HepG2 (cell line): ENCODE results near the gene CYSRT1. TPM values are rescaled to one million over a fixed set of nuclear protein-coding genes. Genes with fewer than 3 reads are reported as not detected.

Experiments used
- FOXO1 ChIP-seq: sonication (generic); formaldehyde crosslinking; IDR thresholded peaks from 2 replicates; pipeline ENCODE4 v1.4.0; 2020; ENCODE audit warnings: missing genetic modification reagents
- GATA4 ChIP-seq: sonication (generic); IDR thresholded peaks from 2 replicates; pipeline ENCODE4 v1.6.1; 2016; ENCODE audit warnings: antibody characterized with exemption, low read depth, borderline replicate concordance
- ISX ChIP-seq: sonication (generic); formaldehyde crosslinking; conservative IDR thresholded peaks from 2 replicates; pipeline ENCODE4 v1.5.0; 2020; ENCODE audit warnings: missing genetic modification reagents
- KLF13 ChIP-seq: sonication (generic); formaldehyde crosslinking; IDR thresholded peaks from 2 replicates; pipeline ENCODE4 v1.4.0; 2020; ENCODE audit warnings: mild to moderate bottlenecking, missing genetic modification reagents
- NFYB ChIP-seq: sonication (generic); formaldehyde crosslinking; IDR thresholded peaks from 2 replicates; pipeline ENCODE4 v1.4.0; 2020; ENCODE audit warnings: missing genetic modification reagents
- PHF21A ChIP-seq: sonication (generic); formaldehyde crosslinking; IDR thresholded peaks from 2 replicates; pipeline ENCODE4 v1.5.0; 2020; ENCODE audit warnings: mild to moderate bottlenecking, missing genetic modification reagents
- SOX6 ChIP-seq, 2 experiments: fragments of 450-650 bp in 1 of 2; sonication (generic) in 1 of 2; formaldehyde crosslinking in 1 of 2; IDR thresholded peaks; 2 replicates each; pipeline versions ENCODE4 v1.4.0 to v1.6.1; 2017 to 2020; ENCODE audit warnings: antibody characterized with exemption in 1 of 2, mild to moderate bottlenecking in 1 of 2, missing genetic modification reagents in 1 of 2
- SP5 ChIP-seq: IDR thresholded peaks from 2 replicates; pipeline ENCODE4 v1.6.1; 2016; ENCODE audit warnings: low read depth, borderline replicate concordance
- TMF1 ChIP-seq: sonication (generic); formaldehyde crosslinking; IDR thresholded peaks from 2 replicates; pipeline ENCODE4 v1.8.1; 2022; ENCODE audit warnings: low read depth, missing genetic modification reagents
- ZNF34 ChIP-seq: sonication (generic); formaldehyde crosslinking; IDR thresholded peaks from 2 replicates; pipeline ENCODE4 v1.4.0; 2020; ENCODE audit warnings: mild to moderate bottlenecking, missing genetic modification reagents, borderline replicate concordance
- ZNF441 ChIP-seq: sonication (generic); formaldehyde crosslinking; IDR thresholded peaks from 2 replicates; pipeline ENCODE4 v1.7.0; 2021; ENCODE audit warnings: missing genetic modification reagents, borderline replicate concordance
- ZNF766 ChIP-seq: sonication (generic); formaldehyde crosslinking; IDR thresholded peaks from 2 replicates; pipeline ENCODE4 v1.5.0; 2020; ENCODE audit warnings: missing genetic modification reagents, borderline replicate concordance
- ZNF768 ChIP-seq: sonication (generic); formaldehyde crosslinking; IDR thresholded peaks from 2 replicates; pipeline ENCODE4 v1.4.0; 2020; ENCODE audit warnings: missing genetic modification reagents
- ZNF839 ChIP-seq: sonication (generic); formaldehyde crosslinking; IDR thresholded peaks from 2 replicates; pipeline ENCODE4 v1.4.0; 2020; ENCODE audit warnings: missing genetic modification reagents, mild to moderate bottlenecking, borderline replicate concordance
- polyA plus RNA-seq, 8 experiments: library from polyadenylated mRNA; depleted of rRNA in 3 of 8; stranded (reverse) in 7 of 8; unstranded in 1 of 8; fragments of >200 nt; fragmentation: Illumina TruSeq in 4 of 8; extraction: Trizol in 4 of 8; gene quantifications; 2 replicates each; pipeline versions ENCODE4 v1.2.1 to v1.2.3, GENCODE V29; 2011 to 2016; ENCODE audit warnings: low read depth in 4 of 8, missing spikeins in 1 of 8, mixed read lengths in 1 of 8; ENCODE audit not compliant: insufficient read depth in 1 of 8
- total RNA-seq, 5 experiments: library from RNA; depleted of rRNA; stranded (reverse); fragments of >200 nt; fragmentation: Illumina TruSeq; extraction: Trizol; gene quantifications; 2 replicates each; pipeline ENCODE4 v1.2.3, GENCODE V29; 2016; ENCODE audit warnings: low read depth in 1 of 5
- TF ChIP-seq, protein P1 (sequence below): IDR thresholded peaks from 2 replicates; pipeline ENCODE4 v1.6.1; 2016; ENCODE audit warnings: missing genetic modification reagents, missing compliant biosample characterization
- TF ChIP-seq, protein P2 (sequence below): sonication (generic); formaldehyde crosslinking; IDR thresholded peaks from 2 replicates; pipeline ENCODE4 v1.5.0; 2020; ENCODE audit warnings: mild to moderate bottlenecking, missing genetic modification reagents
- TF ChIP-seq, protein P3 (sequence below): sonication (generic); formaldehyde crosslinking; IDR thresholded peaks from 2 replicates; pipeline ENCODE4 v1.9.0; 2021; ENCODE audit warnings: missing genetic modification reagents, mild to moderate bottlenecking, borderline replicate concordance
- TF ChIP-seq, protein P4 (sequence below): sonication (generic); formaldehyde crosslinking; IDR thresholded peaks from 2 replicates; pipeline ENCODE4 v1.5.0; 2020; ENCODE audit warnings: mild to moderate bottlenecking, missing genetic modification reagents
- TF ChIP-seq, protein P5 (sequence below): sonication (generic); formaldehyde crosslinking; IDR thresholded peaks from 2 replicates; pipeline ENCODE4 v1.5.1; 2020; ENCODE audit warnings: missing genetic modification reagents, mild to moderate bottlenecking, borderline replicate concordance

Gene CYSRT1
- total and polyA plus RNA-seq, 2 of the 13 experiments (the other 11 are each of a cell fraction or from before 2014, with no cell fraction given): 1.5 to 2.1 TPM

DNA sequence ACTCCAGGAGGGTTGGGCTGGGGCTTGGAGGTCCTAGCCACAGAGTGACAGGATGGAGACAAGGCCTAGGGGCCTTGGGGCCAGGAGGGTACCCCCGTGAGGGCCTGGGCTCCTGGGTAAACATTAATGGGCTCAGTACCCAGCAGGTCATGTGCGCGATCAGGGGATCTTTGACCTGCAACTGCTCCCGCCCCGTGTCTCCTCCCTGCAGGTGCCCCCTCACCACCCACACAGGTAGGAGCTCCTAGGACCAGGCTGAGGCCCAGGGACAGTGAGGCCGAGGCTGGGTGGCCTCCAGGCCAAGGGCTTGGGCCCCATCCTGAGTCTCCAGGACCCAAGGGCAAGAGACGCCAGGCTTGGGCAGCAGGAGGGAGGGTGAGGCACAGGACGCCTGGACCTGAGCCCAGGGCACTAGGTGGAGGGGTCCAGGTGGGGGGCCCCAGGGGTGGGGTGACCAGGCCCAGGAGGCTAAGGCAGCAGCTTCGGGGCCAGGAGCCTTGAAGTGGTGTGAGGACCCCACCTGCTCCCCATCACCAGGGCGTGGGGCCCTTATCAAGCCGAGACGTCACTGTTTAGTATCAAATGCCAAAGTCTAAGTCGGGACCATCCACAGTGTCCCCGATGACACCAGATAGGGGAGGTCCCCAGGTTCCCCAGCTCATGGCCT is 5.9 kb downstream of the CYSRT1 start, which contains the start of gene SLC34A3 (continued):
- TF ChIP-seq, protein P1, sequence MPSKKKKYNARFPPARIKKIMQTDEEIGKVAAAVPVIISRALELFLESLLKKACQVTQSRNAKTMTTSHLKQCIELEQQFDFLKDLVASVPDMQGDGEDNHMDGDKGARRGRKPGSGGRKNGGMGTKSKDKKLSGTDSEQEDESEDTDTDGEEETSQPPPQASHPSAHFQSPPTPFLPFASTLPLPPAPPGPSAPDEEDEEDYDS: no peak
- TF ChIP-seq PHF21A (peak; percentile 28; the same call in 1 of the 2 replicates), FOXO1 (no peak), ZNF839 (CRISPR knock-in tag) (0 out of 2 replicates have a peak, but pooled peaks have one; percentile 29), GATA4 (0 out of 2 replicates have a peak, but pooled peaks have one; percentile 6), ZNF441 (no peak), TMF1 (CRISPR knock-in tag) (0 out of 2 replicates have a peak, but pooled peaks have one; percentile 41), SOX6 (IDR thresholded peaks at IDR 0.05) (no peak), SOX6 (CRISPR knock-in tag; IDR thresholded peaks at IDR 0.05) (no peak), NFYB (CRISPR knock-in tag) (no peak), ZNF34 (CRISPR knock-in tag) (0 out of 2 replicates have a peak, but pooled peaks have one; percentile 1), SP5 (CRISPR knock-in tag) (no peak), ZNF768 (CRISPR knock-in tag) (no peak), KLF13 (CRISPR knock-in tag) (no peak), ZNF766 (CRISPR knock-in tag) (no peak), ISX (CRISPR knock-in tag) (no peak)
- TF ChIP-seq, protein P2, sequence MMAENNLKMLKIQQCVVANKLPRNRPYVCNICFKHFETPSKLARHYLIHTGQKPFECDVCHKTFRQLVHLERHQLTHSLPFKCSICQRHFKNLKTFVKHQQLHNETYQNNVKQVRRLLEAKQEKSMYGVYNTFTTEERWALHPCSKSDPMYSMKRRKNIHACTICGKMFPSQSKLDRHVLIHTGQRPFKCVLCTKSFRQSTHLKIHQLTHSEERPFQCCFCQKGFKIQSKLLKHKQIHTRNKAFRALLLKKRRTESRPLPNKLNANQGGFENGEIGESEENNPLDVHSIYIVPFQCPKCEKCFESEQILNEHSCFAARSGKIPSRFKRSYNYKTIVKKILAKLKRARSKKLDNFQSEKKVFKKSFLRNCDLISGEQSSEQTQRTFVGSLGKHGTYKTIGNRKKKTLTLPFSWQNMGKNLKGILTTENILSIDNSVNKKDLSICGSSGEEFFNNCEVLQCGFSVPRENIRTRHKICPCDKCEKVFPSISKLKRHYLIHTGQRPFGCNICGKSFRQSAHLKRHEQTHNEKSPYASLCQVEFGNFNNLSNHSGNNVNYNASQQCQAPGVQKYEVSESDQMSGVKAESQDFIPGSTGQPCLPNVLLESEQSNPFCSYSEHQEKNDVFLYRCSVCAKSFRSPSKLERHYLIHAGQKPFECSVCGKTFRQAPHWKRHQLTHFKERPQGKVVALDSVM (CRISPR knock-in tag): peak; percentile 74
- TF ChIP-seq, protein P3, sequence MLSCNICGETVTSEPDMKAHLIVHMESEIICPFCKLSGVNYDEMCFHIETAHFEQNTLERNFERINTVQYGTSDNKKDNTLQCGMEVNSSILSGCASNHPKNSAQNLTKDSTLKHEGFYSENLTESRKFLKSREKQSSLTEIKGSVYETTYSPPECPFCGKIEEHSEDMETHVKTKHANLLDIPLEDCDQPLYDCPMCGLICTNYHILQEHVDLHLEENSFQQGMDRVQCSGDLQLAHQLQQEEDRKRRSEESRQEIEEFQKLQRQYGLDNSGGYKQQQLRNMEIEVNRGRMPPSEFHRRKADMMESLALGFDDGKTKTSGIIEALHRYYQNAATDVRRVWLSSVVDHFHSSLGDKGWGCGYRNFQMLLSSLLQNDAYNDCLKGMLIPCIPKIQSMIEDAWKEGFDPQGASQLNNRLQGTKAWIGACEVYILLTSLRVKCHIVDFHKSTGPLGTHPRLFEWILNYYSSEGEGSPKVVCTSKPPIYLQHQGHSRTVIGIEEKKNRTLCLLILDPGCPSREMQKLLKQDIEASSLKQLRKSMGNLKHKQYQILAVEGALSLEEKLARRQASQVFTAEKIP (CRISPR knock-in tag): no peak
- TF ChIP-seq, protein P4, sequence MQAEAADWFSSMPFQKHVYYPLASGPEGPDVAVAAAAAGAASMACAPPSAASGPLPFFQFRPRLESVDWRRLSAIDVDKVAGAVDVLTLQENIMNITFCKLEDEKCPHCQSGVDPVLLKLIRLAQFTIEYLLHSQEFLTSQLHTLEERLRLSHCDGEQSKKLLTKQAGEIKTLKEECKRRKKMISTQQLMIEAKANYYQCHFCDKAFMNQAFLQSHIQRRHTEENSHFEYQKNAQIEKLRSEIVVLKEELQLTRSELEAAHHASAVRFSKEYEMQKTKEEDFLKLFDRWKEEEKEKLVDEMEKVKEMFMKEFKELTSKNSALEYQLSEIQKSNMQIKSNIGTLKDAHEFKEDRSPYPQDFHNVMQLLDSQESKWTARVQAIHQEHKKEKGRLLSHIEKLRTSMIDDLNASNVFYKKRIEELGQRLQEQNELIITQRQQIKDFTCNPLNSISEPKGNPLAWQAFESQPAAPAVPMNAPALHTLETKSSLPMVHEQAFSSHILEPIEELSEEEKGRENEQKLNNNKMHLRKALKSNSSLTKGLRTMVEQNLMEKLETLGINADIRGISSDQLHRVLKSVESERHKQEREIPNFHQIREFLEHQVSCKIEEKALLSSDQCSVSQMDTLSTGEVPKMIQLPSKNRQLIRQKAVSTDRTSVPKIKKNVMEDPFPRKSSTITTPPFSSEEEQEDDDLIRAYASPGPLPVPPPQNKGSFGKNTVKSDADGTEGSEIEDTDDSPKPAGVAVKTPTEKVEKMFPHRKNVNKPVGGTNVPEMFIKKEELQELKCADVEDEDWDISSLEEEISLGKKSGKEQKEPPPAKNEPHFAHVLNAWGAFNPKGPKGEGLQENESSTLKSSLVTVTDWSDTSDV: no peak
- TF ChIP-seq, protein P5, sequence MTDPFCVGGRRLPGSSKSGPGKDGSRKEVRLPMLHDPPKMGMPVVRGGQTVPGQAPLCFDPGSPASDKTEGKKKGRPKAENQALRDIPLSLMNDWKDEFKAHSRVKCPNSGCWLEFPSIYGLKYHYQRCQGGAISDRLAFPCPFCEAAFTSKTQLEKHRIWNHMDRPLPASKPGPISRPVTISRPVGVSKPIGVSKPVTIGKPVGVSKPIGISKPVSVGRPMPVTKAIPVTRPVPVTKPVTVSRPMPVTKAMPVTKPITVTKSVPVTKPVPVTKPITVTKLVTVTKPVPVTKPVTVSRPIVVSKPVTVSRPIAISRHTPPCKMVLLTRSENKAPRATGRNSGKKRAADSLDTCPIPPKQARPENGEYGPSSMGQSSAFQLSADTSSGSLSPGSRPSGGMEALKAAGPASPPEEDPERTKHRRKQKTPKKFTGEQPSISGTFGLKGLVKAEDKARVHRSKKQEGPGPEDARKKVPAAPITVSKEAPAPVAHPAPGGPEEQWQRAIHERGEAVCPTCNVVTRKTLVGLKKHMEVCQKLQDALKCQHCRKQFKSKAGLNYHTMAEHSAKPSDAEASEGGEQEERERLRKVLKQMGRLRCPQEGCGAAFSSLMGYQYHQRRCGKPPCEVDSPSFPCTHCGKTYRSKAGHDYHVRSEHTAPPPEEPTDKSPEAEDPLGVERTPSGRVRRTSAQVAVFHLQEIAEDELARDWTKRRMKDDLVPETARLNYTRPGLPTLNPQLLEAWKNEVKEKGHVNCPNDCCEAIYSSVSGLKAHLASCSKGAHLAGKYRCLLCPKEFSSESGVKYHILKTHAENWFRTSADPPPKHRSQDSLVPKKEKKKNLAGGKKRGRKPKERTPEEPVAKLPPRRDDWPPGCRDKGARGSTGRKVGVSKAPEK: no peak
